ENCODE measurements around the gene BCKDHA.
"Not testable (repeated sequence)": the region's sequence is repeated elsewhere in the genome, so short reads cannot be mapped to it uniquely, and the experiment has no call there.

Gene BCKDHA

GRCh38 chr19:41426952-41427646 lies 29.5 kb downstream of the BCKDHA start, which contains the start of gene B3GNT8:
Gene B3GNT8, minus strand, starts transcription at chr19:41427374. Its CDS starts 596 bp downstream, at chr19:41426778.
- no peak for DNase-seq

GRCh38 chr19:41427647-41428480 lies 30.2 kb downstream of the BCKDHA start:
- DNase-seq, result no peak

- DNase-seq, result no peak
Measured at GRCh38 chr19:41428481-41428859, 30.9 kb downstream of the BCKDHA start.

GRCh38 chr19:41430922-41431321 lies 33.3 kb downstream of the BCKDHA start:
- DNase-seq, result no peak

GRCh38 chr19:41431426-41432386 lies 34.1 kb downstream of the BCKDHA start:
- DNase-seq, result no peak

GRCh38 chr19:41433171-41433570 lies 35.6 kb downstream of the BCKDHA start:
- DNase-seq, result no peak

- DNase-seq, result no peak
Measured at GRCh38 chr19:41434450-41434849, 36.8 kb downstream of the BCKDHA start.

GRCh38 chr19:41435376-41435775 lies 37.8 kb downstream of the BCKDHA start:
- DNase-seq, result not testable (repeated sequence)

- DNase-seq, result no peak
Measured at GRCh38 chr19:41435936-41436673, 38.5 kb downstream of the BCKDHA start.

GRCh38 chr19:41436674-41436951 lies 39.0 kb downstream of the BCKDHA start:
- no peak for DNase-seq

- DNase-seq, result no peak
Measured at GRCh38 chr19:41437944-41438574, 40.4 kb downstream of the BCKDHA start.

- DNase-seq, result peak; percentile 87 to 97
Measured at GRCh38 chr19:41439441-41440222, 42.0 kb downstream of the BCKDHA start, which contains the start of gene DMAC2. Gene DMAC2, minus strand, starts transcription at chr19:41439912. Its CDS starts 13 bp downstream, at chr19:41439899.

GRCh38 chr19:41441321-41441945 lies 43.8 kb downstream of the BCKDHA start:
- no peak for DNase-seq

GRCh38 chr19:41442473-41443355 lies 45.1 kb downstream of the BCKDHA start, which contains the start of gene ERICH4:
Gene ERICH4, plus strand, starts transcription at chr19:41443156. Its CDS starts 14 bp downstream, at chr19:41443170.
- DNase-seq, result no peak

GRCh38 chr19:41443813-41444455 lies 46.3 kb downstream of the BCKDHA start:
- DNase-seq, result no peak

GRCh38 chr19:41445575-41445974 lies 48.0 kb downstream of the BCKDHA start:
- no peak for DNase-seq

- no peak for DNase-seq
Measured at GRCh38 chr19:41447732-41448332, 50.2 kb downstream of the BCKDHA start.

Measured in SW 1271 (cell line).